GM10266 (cell line): ENCODE results near the gene METTL24.

Source experiments
- DNase-seq: peaks from one replicate; pipeline ENCODE4 v3.0.0; 2012; ENCODE audit errors: extremely low spot score
- TF ChIP-seq, protein P1 (sequence below): IDR thresholded peaks from 2 replicates; pipeline ENCODE4 v1.5.1; 2012; ENCODE audit warnings: mild to moderate bottlenecking, low read depth; ENCODE audit not compliant: control insufficient read depth, insufficient read depth; ENCODE audit errors: missing control alignments

The METTL24 gene

GRCh38 chr6:110296241-110297025 is 61.7 kb downstream of the METTL24 start:
- DNase-seq = no peak
- TF ChIP-seq, protein P1, sequence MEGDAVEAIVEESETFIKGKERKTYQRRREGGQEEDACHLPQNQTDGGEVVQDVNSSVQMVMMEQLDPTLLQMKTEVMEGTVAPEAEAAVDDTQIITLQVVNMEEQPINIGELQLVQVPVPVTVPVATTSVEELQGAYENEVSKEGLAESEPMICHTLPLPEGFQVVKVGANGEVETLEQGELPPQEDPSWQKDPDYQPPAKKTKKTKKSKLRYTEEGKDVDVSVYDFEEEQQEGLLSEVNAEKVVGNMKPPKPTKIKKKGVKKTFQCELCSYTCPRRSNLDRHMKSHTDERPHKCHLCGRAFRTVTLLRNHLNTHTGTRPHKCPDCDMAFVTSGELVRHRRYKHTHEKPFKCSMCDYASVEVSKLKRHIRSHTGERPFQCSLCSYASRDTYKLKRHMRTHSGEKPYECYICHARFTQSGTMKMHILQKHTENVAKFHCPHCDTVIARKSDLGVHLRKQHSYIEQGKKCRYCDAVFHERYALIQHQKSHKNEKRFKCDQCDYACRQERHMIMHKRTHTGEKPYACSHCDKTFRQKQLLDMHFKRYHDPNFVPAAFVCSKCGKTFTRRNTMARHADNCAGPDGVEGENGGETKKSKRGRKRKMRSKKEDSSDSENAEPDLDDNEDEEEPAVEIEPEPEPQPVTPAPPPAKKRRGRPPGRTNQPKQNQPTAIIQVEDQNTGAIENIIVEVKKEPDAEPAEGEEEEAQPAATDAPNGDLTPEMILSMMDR = no peak

DNA sequence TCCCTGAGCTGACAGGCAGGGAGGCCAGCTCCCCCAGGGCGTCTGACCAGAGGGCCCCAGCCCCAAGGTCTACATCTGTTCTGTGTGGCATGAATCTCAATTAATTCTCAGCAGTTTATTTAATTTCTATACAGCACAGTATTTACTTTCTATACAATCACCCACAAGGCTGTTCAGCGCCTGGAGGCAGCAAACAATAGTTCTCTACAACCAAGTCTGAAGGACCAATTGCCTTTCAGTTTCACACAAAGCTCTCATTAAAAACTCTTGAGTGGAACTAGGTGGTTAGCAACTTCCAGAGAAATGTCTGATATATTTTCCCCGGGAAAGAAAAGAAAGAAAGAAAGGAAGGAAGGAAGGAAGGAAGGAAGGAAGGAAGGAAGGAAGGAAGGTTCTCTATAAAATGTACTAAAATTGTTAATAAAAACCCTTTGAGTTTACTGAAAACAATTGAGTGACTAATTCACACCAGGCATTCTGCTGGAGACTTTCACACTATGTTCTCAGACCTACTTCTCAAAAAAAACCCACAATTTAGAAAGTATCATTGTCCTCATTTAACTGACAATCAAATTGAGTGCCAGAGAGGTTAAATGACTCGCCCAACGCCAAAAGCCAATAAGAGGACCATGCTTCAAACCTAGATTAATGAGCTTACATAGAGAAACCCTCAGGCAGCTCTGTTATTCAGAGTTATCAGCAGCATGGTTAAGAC is 62.5 kb downstream of the METTL24 start:
- TF ChIP-seq, protein P1 = no peak
- no peak for DNase-seq

GRCh38 chr6:110287462-110288341 is 70.4 kb downstream of the METTL24 start:
- DNase-seq = no peak
- TF ChIP-seq, protein P1 = no peak

DNA sequence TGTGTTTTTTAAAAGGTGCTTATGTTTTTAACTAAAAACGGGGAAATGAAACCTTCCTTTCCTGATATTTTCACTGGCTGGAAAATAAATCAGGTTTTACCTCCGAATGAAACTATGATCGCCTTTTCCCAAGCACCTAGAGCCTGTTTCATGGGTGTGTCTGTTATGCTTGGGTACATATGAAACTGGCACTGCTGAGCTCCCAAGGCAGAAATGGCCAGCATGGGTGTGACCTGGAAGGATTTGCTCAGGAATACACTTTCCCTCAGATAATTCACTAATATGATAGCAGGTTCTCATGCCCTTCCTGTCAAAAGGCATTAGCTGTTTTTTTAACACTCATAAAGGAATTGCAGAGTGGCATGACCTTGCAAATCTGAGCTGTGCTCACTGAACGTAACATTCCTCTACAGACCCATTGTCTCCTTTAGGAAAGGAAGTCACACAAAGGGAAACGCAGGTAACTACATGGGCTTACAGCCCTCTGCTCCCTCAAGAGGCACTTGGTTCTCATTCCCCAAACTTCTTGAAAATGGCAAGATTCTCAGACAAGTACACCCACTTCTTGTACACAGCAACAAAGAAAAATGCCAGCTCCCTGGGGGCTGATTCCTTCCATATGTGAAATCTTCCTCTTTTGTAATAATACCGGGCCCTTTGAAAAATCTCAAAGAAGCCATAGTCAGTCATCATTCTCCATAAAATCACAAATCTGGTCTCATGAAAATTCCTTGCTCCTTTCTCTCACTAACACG is 72.7 kb downstream of the METTL24 start:
- TF ChIP-seq, protein P1 = no peak
- DNase-seq = no peak

- TF ChIP-seq, protein P1 = no peak
- DNase-seq = no peak
Measured at GRCh38 chr6:110284855-110285254, 73.3 kb downstream of the METTL24 start.

GRCh38 chr6:110283657-110284056 is 74.5 kb downstream of the METTL24 start:
- TF ChIP-seq, protein P1 = no peak
- no peak for DNase-seq
